Cerebellar cortex (tissue), 1 donor: Measurements from ENCODE around the gene GPC2.
A peak's percentile ranks its signal among the peaks of the same experiment; 100 is the strongest.
"Not testable (repeated sequence)": the region's sequence is repeated elsewhere in the genome, so short reads cannot be mapped to it uniquely, and the experiment has no call there.

Experiments used
- DNase-seq: peaks from one replicate; pipeline ENCODE4 v3.0.0-alpha.2; 2015; ENCODE audit warnings: low spot score

The GPC2 gene

DNA sequence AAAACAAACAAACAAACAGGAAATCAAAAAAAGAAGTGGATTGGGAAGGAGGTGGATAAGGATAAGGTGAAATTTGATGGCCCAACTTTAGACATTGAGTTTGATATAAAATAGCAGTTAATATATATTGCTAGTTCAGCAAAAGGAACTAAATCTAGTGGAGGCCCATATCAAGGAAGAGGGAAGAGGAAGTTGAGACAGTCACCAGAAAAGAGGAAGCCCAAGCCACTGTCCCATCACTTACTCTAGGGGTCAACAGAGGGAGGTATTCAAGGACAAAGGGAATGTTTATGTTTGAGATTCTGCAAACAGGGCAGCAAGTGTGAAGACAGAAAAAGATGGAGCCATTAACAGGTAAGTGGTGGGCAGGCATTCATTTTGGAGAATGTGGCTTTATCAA is 24.8 kb downstream of the GPC2 start:
- DNase-seq, result no peak

DNA sequence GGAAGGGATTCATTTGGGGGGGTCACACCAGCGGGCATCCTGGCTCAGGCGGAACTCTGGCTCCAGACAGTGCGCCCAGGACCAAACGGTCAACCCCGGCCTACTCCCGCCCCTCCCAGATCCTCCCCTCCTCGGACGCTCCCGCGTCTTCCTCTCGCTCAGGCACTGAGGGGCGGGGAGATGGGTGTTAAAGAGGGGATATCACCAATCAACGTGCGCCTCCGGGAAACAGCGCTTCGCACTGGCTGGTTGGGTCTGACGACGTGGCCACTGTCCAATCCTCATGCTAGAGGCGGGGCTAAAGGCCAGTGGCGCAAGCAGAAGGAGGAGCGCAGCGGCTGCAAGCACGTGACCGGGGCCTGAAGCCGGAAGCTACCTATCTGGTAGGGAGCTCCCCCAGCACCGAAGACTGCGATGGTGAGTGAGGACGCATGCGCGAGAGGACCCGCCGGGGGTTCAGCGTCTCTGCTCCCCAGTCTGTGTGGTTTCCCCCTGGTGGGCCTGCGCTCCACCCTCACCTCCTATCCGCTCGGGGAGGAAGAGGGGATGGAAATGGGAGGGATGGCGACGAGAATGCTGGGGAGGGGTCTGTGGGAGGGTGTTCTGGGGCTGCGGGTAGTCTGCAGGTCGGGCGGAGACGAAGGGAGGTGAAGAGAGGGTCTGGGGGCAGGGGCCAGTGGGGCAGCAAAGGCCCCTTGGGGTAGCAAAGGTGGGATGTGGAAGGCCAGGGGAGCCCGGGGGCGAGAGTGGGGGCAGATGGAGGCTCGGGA is 28.4 kb downstream of the GPC2 start, which contains the start of gene LAMTOR4:
LAMTOR4 (plus strand) TSS at position 360 of the 770 bp plus-strand sequence; CDS start at position 415, 55 bp downstream.
- DNase-seq, result peak; percentile 100

DNA sequence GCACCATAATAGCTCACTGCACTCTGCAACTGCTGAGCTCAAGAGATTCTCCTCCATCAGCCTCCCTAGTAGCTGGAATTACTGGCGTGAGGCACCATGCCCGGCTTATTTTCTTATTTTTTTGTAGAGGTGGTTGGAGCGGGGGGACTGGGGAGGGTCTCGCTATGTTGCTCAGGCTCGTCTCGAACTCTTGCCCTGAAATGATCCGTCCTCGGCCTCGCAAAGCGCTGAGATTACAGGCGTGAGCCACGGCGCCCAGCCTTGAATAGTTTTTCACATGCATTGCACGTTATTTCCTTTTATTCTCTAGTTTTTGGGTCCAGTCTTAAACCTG is 29.0 kb downstream of the GPC2 start:
- DNase-seq, result no peak

- DNase-seq, result no peak
Measured at GRCh38 chr7:100147278-100147677, 29.9 kb downstream of the GPC2 start.

DNA sequence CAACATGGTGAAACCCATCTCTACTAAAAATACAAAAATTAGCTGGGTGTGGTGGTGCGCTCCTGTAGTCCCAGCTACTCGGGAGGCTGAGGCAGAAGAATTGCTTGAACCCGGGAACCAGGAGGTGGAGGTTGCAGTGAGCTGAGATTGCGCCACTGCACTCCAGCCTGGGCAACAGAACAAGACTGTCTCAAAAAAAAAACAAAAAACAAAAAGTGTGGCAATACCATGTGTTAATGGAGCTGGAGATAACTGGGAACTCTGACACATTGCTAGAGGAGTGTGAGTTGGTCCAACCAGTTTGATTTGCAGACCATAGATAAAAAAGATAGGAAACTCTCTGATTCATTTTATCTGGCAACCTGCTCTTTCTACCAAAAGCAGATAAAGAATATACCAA is 30.8 kb downstream of the GPC2 start:
- DNase-seq, result not testable (repeated sequence)

DNA sequence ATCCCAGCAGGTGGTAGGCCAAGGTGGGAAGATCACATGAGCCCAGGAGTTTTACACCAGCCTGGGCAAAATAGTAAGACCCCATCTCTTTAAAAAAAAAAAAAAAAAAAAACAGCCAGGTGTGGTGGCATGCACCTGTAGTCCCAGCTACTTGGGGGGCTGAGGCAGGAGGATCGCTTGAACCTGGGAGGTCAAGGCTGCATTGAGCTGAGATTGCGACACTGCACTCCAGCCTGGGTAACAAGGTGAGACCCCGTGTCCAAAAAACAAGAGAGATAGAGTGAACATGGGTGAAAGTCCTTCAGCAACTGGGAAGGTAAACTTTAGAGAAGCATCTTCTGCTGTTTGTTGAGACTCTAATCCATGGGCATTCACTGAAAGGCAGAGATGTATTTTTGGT is 34.7 kb downstream of the GPC2 start:
- DNase-seq, result no peak

- no peak for DNase-seq
Measured at GRCh38 chr7:100141555-100141949, 35.6 kb downstream of the GPC2 start.

DNA sequence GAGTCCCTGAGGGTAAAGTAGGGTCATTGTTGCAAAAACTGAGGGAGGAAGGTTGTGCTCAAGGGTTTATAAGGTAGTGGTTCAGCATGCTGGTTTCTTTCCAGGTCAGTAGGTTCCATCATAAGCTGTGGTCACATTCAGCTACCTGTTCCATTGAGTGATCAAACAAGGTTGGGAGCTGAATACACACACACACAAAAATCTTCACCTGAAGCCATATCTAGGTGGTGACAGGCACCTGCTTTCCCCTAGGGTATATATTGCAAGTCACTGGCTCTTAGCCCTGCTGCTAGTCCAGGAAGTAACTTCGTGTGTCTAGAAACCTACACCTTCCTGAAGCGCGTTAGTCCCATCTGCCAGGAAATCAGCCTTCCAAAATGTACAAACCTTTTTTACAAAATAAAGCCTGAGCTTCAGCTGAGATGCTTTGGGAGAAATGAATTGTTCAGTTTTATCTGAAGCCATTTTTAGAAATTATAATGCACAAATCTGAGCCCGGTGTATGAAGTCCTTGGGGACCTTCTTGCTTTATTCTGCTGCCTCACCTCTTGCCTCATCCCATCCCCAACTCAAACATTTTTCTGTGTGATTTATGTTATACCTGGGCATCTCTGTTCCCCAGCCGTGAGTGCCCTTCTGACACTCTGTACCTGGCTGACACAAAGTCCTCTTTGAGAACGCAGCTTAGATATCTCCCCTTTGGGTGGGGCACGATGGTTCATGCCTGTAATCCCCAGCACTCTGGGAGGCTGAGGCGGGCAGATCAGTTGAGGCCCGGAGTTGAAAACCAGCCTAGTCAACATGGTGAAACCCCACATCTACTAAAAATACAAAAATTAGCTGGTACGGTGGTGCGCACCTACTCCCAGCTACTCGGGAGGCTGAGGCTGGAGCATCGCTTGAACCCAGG is 39.1 kb downstream of the GPC2 start:
- no peak for DNase-seq

DNA sequence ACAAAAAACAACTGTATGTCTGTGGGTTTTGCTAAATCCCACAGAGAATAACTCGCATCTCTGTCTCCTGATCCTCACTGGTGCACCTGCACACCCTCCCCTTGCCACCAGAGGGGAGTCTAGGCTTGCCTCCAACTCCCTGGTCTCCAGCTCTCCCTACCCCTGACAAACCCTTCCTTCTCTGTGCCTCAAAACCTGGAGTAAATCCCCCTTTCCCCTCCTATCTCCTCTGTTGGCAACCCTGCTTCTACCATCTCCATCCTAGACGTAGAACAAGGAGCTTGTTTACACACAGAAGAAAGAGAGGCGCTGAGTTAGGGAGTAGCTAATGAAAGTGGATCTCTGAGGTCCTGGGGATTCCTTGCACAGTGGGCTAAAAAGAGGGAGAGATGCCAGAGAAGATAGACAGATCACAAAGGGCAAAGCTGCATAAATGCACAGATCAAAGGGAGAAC is 44.5 kb downstream of the GPC2 start:
- DNase-seq, result peak; percentile 68

- no peak for DNase-seq
Measured at GRCh38 chr7:100132126-100132525, 45.1 kb downstream of the GPC2 start.

- peak; percentile 70 for DNase-seq
Measured at GRCh38 chr7:100130608-100131453, 46.4 kb downstream of the GPC2 start.

- DNase-seq, result not testable (repeated sequence)
Measured at GRCh38 chr7:100130220-100130607, 47.0 kb downstream of the GPC2 start.

DNA sequence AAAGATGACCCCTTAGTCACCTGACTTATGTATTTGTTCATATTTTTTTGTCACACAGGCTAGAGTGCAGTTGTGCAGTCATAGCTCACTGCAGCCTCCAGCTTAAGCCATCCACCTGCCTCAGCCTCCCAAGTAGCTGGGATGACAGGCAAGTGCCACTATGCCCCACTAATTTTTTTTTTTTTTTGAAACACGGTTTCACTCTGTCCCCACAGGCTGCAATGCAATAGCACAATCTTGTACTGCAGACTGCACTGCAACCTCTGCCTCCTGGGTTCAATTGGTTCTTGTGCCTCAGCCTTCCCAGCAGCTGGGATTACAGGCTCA is 48.6 kb downstream of the GPC2 start:
- no peak for DNase-seq

DNA sequence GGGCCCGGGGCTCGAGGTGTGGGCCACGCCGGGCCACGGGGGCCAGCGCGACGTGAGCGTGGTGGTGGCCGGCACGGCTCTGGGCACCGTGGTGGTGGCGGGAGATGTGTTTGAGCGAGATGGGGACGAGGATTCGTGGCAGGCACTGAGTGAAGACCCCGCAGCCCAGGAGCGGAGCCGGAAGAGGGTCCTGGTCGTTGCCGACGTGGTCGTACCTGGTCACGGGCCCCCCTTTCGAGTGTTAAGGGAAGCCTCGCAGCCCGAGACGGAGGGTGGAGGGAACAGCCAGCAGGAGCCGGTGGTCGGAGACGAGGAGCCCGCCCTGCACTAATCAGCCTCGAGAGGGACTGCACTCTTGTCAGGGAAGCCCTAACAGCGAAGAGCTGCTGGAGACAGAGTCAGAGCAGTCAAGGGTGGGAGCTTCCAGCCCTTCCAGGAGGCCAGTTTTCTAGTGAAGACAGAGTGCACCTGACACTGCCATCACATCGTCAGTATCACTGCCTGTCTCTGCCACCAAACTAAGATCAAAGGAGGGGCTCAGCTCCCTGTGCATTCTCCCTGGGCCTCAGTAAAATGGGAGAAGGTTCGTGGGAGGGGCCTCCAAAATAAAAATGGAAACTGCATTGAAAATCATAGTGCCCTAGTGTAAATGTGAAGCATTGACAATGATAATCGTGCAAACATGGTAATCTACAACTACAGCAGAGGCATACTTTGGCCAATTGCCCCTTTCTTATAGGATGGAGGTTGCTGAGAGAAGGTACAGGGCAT is 49.1 kb downstream of the GPC2 start:
- DNase-seq, result peak; percentile 62

- DNase-seq, result peak; percentile 96
Measured at GRCh38 chr7:100126931-100127865, 50.0 kb downstream of the GPC2 start, which contains the start of gene MBLAC1. MBLAC1 (plus strand) TSS chr7:100126967; CDS start chr7:100127396, 429 bp downstream.

- no peak for DNase-seq
Measured at GRCh38 chr7:100126239-100126930, 50.8 kb downstream of the GPC2 start.

GRCh38 chr7:100124301-100125230 is 52.6 kb downstream of the GPC2 start:
- DNase-seq, result no peak

GRCh38 chr7:100122568-100122967 is 54.6 kb downstream of the GPC2 start:
- no peak for DNase-seq
